H9 (cell line): ENCODE measurements around the gene LRRC51. TPM values are rescaled to one million over a fixed set of nuclear protein-coding genes. Genes with fewer than 3 reads are reported as not detected.

ENCODE experiments used
- DNase-seq: peaks from one replicate; pipeline ENCODE4 v3.0.0-alpha.2; 2017
- H2AFZ ChIP-seq: one replicate; pipeline ENCODE4 v1.6.1; 2013; ENCODE audit warnings: mild to moderate bottlenecking, low read length, control low read depth, moderate library complexity
- H2AK5ac ChIP-seq: 2 replicates; pipeline ENCODE4 v1.6.1; 2013; ENCODE audit warnings: low read length, control low read depth, mixed read lengths; ENCODE audit not compliant: insufficient read length
- H2BK120ac ChIP-seq: one replicate; pipeline ENCODE4 v1.6.1; 2013; ENCODE audit warnings: low read depth, mild to moderate bottlenecking, low read length, control low read depth, inconsistent platforms; ENCODE audit not compliant: poor library complexity, severe bottlenecking
- H2BK12ac ChIP-seq: 2 replicates; pipeline ENCODE4 v1.6.1; 2013; ENCODE audit warnings: low read length, control low read depth, mixed read lengths, low read depth; ENCODE audit not compliant: insufficient read length
- H2BK15ac ChIP-seq: 2 replicates; pipeline ENCODE4 v1.6.1; 2013; ENCODE audit warnings: low read depth, low read length, control low read depth
- H2BK20ac ChIP-seq: one replicate; pipeline ENCODE4 v1.6.1; 2013; ENCODE audit warnings: low read depth, mild to moderate bottlenecking, low read length, control low read depth, inconsistent platforms; ENCODE audit not compliant: poor library complexity, severe bottlenecking
- H2BK5ac ChIP-seq: 2 replicates; pipeline ENCODE4 v1.6.1; 2013; ENCODE audit warnings: low read length, control low read depth, mixed read lengths; ENCODE audit not compliant: insufficient read length
- H3K14ac ChIP-seq: 2 replicates; pipeline ENCODE4 v1.6.1; 2013; ENCODE audit warnings: low read length, control low read depth; ENCODE audit not compliant: insufficient read depth
- H3K18ac ChIP-seq: 2 replicates; pipeline ENCODE4 v1.6.1; 2013; ENCODE audit warnings: low read depth, mild to moderate bottlenecking, mixed read lengths, low read length, control low read depth; ENCODE audit not compliant: insufficient read length
- H3K23ac ChIP-seq: 2 replicates; pipeline ENCODE4 v1.6.1; 2013; ENCODE audit warnings: low read length, control low read depth, mixed read lengths, low read depth; ENCODE audit not compliant: insufficient read length
- H3K23me2 ChIP-seq: 2 replicates; pipeline ENCODE4 v1.6.1; 2013; ENCODE audit warnings: low read depth, mild to moderate bottlenecking, mixed read lengths, low read length, control low read depth; ENCODE audit not compliant: insufficient read length, poor library complexity, severe bottlenecking
- H3K27ac ChIP-seq: 2 replicates; pipeline ENCODE4 v1.5.1; 2013; ENCODE audit warnings: low read length, control low read depth, mixed read lengths, low read depth; ENCODE audit not compliant: insufficient read length
- H3K27me3 ChIP-seq: 2 replicates; pipeline ENCODE4 v1.6.1; 2013; ENCODE audit warnings: low read length, control low read depth, inconsistent platforms; ENCODE audit not compliant: insufficient read depth
- H3K4ac ChIP-seq: 2 replicates; pipeline ENCODE4 v1.6.1; 2013; ENCODE audit warnings: low read depth, mild to moderate bottlenecking, control low read depth, inconsistent platforms, low read length, moderate library complexity
- H3K4me1 ChIP-seq: 2 replicates; pipeline ENCODE4 v1.6.1; 2013; ENCODE audit warnings: low read length, control low read depth, inconsistent platforms; ENCODE audit not compliant: insufficient read depth
- H3K4me2 ChIP-seq: 2 replicates; pipeline ENCODE4 v1.6.1; 2013; ENCODE audit warnings: low read length, control low read depth, mixed read lengths; ENCODE audit not compliant: insufficient read length, insufficient read depth
- H3K56ac ChIP-seq: 2 replicates; pipeline ENCODE4 v1.6.1; 2013; ENCODE audit warnings: low read depth, mild to moderate bottlenecking, mixed read lengths, low read length, control low read depth; ENCODE audit not compliant: insufficient read length
- H3K79me1 ChIP-seq: 2 replicates; pipeline ENCODE4 v1.6.1; 2013; ENCODE audit warnings: low read depth, mild to moderate bottlenecking, moderate library complexity, low read length, control low read depth, inconsistent platforms; ENCODE audit not compliant: insufficient read depth, poor library complexity, severe bottlenecking
- H3K79me2 ChIP-seq: 2 replicates; pipeline ENCODE4 v1.6.1; 2013; ENCODE audit warnings: low read length, control low read depth, inconsistent platforms; ENCODE audit not compliant: insufficient read depth
- H3K9ac ChIP-seq: 2 replicates; pipeline ENCODE4 v1.6.1; 2013; ENCODE audit warnings: low read length, control low read depth, mixed read lengths; ENCODE audit not compliant: insufficient read length; ENCODE audit errors: extremely low read depth
- H3K9me3 ChIP-seq: one replicate; pipeline ENCODE4 v1.6.1; 2013; ENCODE audit warnings: low read depth, low read length, inconsistent platforms; ENCODE audit not compliant: control insufficient read depth
- H3T11ph ChIP-seq: one replicate; pipeline ENCODE4 v1.6.1; 2013; ENCODE audit warnings: mild to moderate bottlenecking, low read length, control low read depth, inconsistent platforms
- H4K20me1 ChIP-seq: one replicate; pipeline ENCODE4 v1.6.1; 2013; ENCODE audit not compliant: control insufficient read depth, insufficient read length, insufficient read depth
- H4K5ac ChIP-seq: 2 replicates; pipeline ENCODE4 v1.6.1; 2013; ENCODE audit warnings: low read depth, mild to moderate bottlenecking, mixed read lengths, low read length, control low read depth; ENCODE audit not compliant: insufficient read length
- H4K8ac ChIP-seq: replicated peaks from 2 replicates; pipeline ENCODE4 v1.6.1; 2013; ENCODE audit warnings: low read length, control low read depth, mixed read lengths, low read depth; ENCODE audit not compliant: insufficient read length
- H4K91ac ChIP-seq: 2 replicates; pipeline ENCODE4 v1.6.1; 2013; ENCODE audit warnings: low read depth, mild to moderate bottlenecking, moderate library complexity, mixed read lengths, low read length, control low read depth; ENCODE audit not compliant: insufficient read length
- H3K27ac Mint-ChIP-seq, 3 experiments: 2 replicates in 2 of 3; 3 replicates in 1 of 3; pipeline ENCODE4 v1.8.0; 2020 to 2021; ENCODE audit warnings: mixed read lengths in 3 of 3, mild to moderate bottlenecking in 1 of 3, moderate library complexity in 1 of 3
- H3K27me3 Mint-ChIP-seq: 2 replicates; pipeline ENCODE4 v1.8.0; 2021; ENCODE audit warnings: low read depth, mild to moderate bottlenecking, moderate library complexity, mixed read lengths
- H3K36me3 Mint-ChIP-seq, 3 experiments: 2 replicates in 2 of 3; 3 replicates in 1 of 3; pipeline ENCODE4 v1.8.0; 2020 to 2021; ENCODE audit warnings: low read depth in 3 of 3, mixed read lengths in 3 of 3; ENCODE audit not compliant: insufficient read depth in 1 of 3
- H3K4me1 Mint-ChIP-seq, 2 experiments: 2 replicates each; pipeline ENCODE4 v1.8.0; 2020; ENCODE audit warnings: mixed read lengths in 2 of 2
- H3K4me3 Mint-ChIP-seq, 2 experiments: 2 replicates in 1 of 2; 3 replicates in 1 of 2; pipeline ENCODE4 v1.8.0; 2020 to 2021; ENCODE audit warnings: mild to moderate bottlenecking in 2 of 2, mixed read lengths in 2 of 2, moderate library complexity in 1 of 2
- H3K9me3 Mint-ChIP-seq, 2 experiments: 2 replicates in 1 of 2; 3 replicates in 1 of 2; pipeline ENCODE4 v1.8.0; 2020; ENCODE audit warnings: mild to moderate bottlenecking in 2 of 2, mixed read lengths in 2 of 2, moderate library complexity in 1 of 2
- WGBS: extraction: QIAGEN DNeasy Blood & Tissue Kit; methylation state at CpG from one replicate; pipeline ENCODE4 v1.1.7; 2013; ENCODE audit warnings: missing lambda C conversion rate, low lambda C conversion rate, mixed read lengths; ENCODE audit not compliant: insufficient read length; ENCODE audit errors: extremely low coverage; 5-methylcytosine and 5-hydroxymethylcytosine counted together
- total RNA-seq: library from RNA; stranded (reverse); gene quantifications from 2 replicates; pipeline ENCODE4 v1.2.1, GENCODE V29; 2021
- TF ChIP-seq, protein P1 (sequence below): fragments of 200-600 bp; sonication (generic); conservative IDR thresholded peaks from 3 replicates; pipeline ENCODE4 v1.8.0; 2021; ENCODE audit warnings: antibody characterized with exemption, mild to moderate bottlenecking

Gene LRRC51
- total RNA-seq, 1 experiment from 2014 or later: 3.1 TPM

DNA sequence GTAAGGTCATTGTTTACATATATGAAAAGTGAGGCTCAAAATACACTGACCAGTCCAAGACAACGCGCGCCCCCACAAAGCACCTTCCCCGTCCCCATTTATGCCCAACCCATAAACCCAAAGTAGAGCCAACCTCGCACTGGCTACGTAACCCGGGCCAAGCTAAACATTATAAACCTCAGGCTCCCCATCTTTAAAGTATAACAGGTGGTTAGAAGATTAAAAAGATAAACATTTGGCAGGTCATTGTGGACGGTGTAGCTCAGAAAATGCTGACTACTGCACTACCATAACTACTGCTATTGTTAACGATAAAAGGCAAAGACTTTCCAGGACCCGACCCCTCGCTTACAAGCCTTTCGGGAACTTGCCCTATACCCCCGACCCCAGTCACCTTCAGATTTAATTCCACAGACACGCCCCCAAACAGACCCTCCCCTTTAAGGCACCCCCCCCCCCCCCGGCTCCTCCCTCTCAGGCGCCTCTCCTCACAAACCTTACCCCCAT, 778 bp upstream of the LRRC51 start:
- WGBS: no CpG with 5 or more reads among the region's 16 CpGs
- no peak for DNase-seq

More for the DNA sequence above, 778 bp upstream of the LRRC51 start:
- no peaks in the 10 kb centered on the region; the same call in 1 of the 2 replicates for H3K27me3 Mint-ChIP-seq
- H3K27me3 ChIP-seq: no peaks in the 10 kb centered on the region
- no peaks in the 10 kb centered on the region for H3K9me3 ChIP-seq
- H4K8ac ChIP-seq: no peak overlapping the region
- H2AFZ ChIP-seq: no peak overlapping the region
- no peak overlapping the region for H3K56ac ChIP-seq
- no peak overlapping the region for H2BK20ac ChIP-seq
- H3K18ac ChIP-seq: peak overlapping the region; percentile 82
- H3K79me2 ChIP-seq: peaks cover 22% of the 10 kb centered on the region
- H3T11ph ChIP-seq: no peak overlapping the region
- peak overlapping the region; percentile 80 to 95 for H3K4me3 Mint-ChIP-seq
- H3K4ac ChIP-seq: no peak overlapping the region
- H4K20me1 ChIP-seq: no peaks in the 10 kb centered on the region
- peaks cover 7% of the 10 kb centered on the region for H3K23me2 ChIP-seq
- TF ChIP-seq, protein P1, sequence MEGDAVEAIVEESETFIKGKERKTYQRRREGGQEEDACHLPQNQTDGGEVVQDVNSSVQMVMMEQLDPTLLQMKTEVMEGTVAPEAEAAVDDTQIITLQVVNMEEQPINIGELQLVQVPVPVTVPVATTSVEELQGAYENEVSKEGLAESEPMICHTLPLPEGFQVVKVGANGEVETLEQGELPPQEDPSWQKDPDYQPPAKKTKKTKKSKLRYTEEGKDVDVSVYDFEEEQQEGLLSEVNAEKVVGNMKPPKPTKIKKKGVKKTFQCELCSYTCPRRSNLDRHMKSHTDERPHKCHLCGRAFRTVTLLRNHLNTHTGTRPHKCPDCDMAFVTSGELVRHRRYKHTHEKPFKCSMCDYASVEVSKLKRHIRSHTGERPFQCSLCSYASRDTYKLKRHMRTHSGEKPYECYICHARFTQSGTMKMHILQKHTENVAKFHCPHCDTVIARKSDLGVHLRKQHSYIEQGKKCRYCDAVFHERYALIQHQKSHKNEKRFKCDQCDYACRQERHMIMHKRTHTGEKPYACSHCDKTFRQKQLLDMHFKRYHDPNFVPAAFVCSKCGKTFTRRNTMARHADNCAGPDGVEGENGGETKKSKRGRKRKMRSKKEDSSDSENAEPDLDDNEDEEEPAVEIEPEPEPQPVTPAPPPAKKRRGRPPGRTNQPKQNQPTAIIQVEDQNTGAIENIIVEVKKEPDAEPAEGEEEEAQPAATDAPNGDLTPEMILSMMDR: no peak
- no peak overlapping the region for H2AK5ac ChIP-seq
- peak overlapping the region; percentile 83 for H2BK120ac ChIP-seq
- H3K4me2 ChIP-seq: peak overlapping the region; percentile 88
- no peaks in the 10 kb centered on the region for H3K4me1 ChIP-seq
- H4K91ac ChIP-seq: no peak overlapping the region
- no peaks in the 10 kb centered on the region for H3K79me1 ChIP-seq
- no peak overlapping the region for H3K23ac ChIP-seq
- peaks cover 1 to 20% (median 14%) of the 10 kb centered on the region in 3 experiments for H3K36me3 Mint-ChIP-seq
- no peak overlapping the region for H2BK5ac ChIP-seq
- peak overlapping the region; percentile 86 for H3K14ac ChIP-seq
- H4K5ac ChIP-seq: no peak overlapping the region
- no peaks in the 10 kb centered on the region for H3K9me3 Mint-ChIP-seq
- H2BK12ac ChIP-seq: no peak overlapping the region
- peak overlapping the region; percentile 91 to 94 (median 94) for H3K27ac Mint-ChIP-seq
- no peak overlapping the region for H3K27ac ChIP-seq
- peaks cover 26 to 34% of the 10 kb centered on the region in 2 experiments for H3K4me1 Mint-ChIP-seq
- H3K9ac ChIP-seq: peak overlapping the region; percentile 93
- no peak overlapping the region for H2BK15ac ChIP-seq
